Mammary epithelial cell (primary cell): ENCODE measurements around the gene NELFA.

ENCODE experiments used
- EZH2 ChIP-seq: IDR thresholded peaks from 2 replicates; pipeline ENCODE4 v1.6.1; 2012; ENCODE audit warnings: low read length, inconsistent platforms, borderline replicate concordance
- TF ChIP-seq, protein P1 (sequence below), 2 donors: IDR thresholded peaks in 1 of 2; conservative IDR thresholded peaks in 1 of 2; 2 replicates each; pipeline ENCODE4 v1.5.1; 2011 to 2012; ENCODE audit warnings: inconsistent platforms in 2 of 2, low read length in 2 of 2, mild to moderate bottlenecking in 2 of 2, control low read depth in 1 of 2, low read depth in 1 of 2; ENCODE audit not compliant: insufficient read depth in 1 of 2; ENCODE audit errors: extremely low read depth in 1 of 2

DNA sequence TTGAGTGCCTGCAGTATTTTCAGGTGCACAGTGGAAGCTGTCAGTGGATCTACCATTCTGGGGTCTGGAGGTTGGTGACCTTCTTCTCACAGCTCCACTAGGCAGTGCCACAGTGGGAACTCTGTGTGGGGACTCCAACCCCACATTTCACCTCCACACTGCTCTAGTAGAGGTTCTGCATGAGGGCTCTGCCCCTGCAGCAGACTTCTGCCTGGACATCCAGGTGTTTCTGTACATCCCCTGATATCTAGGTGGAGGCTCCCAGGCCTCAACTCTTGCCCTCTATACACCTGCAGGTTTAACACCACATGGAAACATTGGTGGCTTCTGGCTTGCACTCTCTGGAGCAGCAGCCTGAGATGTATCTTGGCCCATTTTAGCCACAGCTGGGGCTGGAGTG, 17.0 kb upstream of the NELFA start:
- TF ChIP-seq, protein P1, sequence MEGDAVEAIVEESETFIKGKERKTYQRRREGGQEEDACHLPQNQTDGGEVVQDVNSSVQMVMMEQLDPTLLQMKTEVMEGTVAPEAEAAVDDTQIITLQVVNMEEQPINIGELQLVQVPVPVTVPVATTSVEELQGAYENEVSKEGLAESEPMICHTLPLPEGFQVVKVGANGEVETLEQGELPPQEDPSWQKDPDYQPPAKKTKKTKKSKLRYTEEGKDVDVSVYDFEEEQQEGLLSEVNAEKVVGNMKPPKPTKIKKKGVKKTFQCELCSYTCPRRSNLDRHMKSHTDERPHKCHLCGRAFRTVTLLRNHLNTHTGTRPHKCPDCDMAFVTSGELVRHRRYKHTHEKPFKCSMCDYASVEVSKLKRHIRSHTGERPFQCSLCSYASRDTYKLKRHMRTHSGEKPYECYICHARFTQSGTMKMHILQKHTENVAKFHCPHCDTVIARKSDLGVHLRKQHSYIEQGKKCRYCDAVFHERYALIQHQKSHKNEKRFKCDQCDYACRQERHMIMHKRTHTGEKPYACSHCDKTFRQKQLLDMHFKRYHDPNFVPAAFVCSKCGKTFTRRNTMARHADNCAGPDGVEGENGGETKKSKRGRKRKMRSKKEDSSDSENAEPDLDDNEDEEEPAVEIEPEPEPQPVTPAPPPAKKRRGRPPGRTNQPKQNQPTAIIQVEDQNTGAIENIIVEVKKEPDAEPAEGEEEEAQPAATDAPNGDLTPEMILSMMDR (conservative IDR thresholded peaks at IDR 0.05 in 1 of 2, IDR thresholded peaks at IDR 0.05 in 1 of 2; ENCODE audit: extremely low read depth in 1 of 2, insufficient read depth in 1 of 2, low read depth in 1 of 2, low read length in 2 of 2), result no peak
- no peak for TF ChIP-seq EZH2
